ENCODE measurements around the gene RASGEF1C.

RASGEF1C gene

DNA sequence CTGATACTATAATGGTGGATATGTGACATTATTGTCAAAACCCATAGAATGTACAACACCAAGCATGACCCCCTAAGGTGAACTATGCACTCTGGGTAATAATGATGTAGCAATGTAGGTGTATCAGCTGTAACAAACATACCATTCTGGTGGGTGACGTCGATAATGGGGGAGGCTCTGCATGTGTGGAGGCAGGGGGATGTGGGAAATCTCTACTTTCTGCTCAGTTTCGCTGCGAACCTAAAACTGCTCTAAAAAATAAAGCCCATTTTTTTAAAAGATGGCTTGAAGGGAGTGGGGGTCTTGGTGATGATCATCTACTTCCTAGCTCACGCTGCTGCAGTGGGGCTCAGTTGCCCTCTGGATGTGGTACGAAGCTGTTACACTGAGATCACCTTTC lies 51.1 kb downstream of the RASGEF1C start:
- no peak for DNase-seq

DNA sequence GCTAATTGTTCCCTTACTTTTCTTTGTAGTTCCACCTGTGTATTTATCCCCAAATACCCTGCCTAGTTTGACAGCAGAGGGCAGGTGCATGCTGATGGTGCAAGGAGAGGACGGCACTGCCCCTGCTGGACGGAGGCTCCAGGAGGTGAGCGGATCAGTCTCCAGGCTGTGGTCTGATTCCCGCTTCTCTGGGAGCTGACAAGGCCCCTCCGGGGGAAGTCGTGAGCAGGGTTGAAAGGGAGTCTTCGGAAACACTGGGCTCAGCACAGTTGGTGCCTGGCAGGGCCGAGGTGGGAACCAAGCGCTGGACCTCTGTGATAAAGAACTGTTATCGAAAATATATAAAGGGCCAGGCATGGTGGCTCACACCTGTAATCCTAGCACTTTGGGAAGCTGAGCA lies 52.9 kb downstream of the RASGEF1C start:
- no peak for DNase-seq

DNA sequence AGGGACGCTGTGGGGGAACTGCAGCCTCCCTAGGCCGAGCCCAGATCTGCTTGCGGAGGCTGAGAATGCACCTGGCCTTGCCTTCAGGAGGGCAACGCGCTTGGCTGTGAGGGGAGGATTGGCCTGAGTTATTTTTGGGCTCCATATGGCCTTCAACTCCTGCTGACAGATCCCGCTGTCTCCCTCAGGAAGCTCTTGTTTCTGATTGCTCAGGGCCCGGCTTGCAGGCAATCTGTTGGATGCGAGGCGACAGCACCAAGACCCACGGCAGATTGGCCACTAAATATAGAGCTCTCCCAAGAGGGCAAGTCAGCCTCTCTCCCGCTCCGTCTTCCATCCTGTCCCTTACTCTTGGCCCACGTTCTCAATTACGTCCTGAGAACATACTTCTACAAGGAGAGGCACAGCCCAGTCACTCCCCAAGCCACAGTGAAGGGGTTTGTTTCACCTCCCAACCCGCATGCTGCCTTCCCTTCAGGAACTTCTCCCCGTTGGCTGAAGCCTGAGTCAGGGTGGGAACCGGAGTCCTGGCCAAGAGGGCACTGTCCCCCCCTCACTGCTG lies 53.6 kb downstream of the RASGEF1C start:
- DNase-seq: no peak

DNA sequence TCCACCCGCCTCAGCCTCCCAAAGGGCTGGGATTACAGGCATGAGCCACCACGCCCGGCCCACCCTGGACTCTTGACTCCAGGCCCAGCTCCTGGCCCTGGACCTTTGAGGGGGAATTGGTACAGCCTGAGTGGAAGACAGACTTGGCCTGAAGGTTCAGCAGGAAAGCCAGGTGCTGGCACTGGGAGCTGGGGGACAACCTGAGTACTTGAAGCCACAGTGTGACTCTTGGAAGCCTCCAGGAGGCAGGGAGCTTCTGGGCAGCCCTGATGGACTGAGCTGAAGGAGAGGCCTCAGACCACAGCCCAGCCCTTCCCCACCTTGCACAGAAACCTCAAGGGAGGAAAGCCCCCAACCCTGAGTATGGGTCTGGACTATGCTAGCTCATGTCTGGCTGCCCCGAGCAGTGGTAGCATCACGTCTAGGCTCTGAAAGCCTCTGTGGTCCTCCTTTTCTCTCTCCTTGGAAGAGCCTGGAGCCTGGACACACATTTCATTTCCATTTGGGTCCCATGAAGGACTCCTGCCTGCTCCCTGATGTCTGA lies 54.1 kb downstream of the RASGEF1C start:
- DNase-seq: no peak

DNA sequence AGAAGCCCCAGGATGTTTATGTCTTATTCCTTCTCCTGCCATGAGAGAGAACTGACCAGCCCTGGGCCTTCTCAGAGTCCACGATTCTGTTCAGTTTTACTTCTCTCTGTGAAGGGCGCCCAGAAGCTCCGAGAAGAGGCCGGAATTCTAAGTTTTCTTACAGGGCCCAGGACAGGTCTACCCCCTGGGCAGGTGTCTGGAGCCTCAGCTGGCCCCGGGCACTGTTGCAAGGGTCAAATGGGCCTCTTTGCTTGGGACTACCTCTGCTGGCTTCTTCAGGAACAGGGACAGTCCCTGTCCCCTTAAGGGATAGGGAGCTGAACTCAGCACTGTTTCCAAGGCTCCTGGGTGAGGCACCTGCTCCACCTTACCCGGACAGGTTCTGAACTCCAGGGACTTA lies 55.0 kb downstream of the RASGEF1C start:
- no peak for DNase-seq

DNA sequence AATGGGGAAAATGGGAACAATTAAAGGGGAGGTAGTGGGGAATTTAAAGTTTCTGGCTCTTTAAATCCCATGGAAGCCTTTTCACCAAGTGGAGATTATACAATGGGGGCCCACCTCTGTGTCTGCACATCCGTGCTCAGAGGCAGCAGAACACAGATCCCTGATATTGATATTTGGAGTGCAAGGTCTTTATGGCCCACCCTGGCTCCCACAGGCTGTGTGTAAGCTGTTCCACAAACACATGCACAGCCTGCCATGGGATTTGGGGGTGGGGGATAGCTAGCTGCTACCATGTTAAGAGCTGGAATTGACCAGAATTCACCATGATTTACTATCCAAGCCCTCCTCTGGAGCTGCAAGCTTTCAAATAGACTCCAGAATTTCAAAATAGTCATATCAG lies 55.9 kb downstream of the RASGEF1C start:
- DNase-seq: no peak

DNA sequence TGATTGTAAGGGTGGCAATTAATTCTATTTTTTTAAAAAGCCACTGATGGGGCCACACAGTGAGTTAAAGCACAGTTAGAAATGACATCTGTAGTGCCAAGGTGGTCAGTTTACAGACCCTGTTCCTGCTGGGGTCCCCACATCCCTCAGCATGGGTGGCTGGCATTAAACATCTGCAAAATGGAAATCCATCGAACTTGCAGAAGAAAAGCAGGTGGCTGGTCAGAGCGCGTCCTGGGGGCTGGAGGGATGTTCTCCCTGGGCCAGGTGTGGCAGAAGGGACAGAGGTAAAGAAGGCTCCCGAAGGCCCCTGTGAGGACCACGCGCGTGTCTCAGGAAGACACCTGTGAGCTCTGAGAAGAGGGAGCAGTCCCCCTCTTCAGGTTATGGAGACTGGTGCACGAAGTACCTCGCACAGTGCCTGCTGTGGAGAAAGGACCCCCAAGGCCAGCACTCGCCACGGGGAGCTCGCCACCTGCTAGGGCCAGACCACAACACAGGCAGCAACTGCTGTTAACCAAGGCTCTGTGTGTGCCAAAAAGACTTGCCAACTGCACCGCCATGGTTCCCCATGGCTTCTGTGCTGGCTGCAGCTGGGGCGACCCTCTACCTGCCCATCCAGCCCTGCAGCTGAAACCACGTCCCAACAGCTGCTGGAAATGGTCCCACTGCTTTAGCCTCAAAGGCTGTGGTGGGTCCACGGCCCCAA lies 65.2 kb downstream of the RASGEF1C start:
- DNase-seq: no peak

DNA sequence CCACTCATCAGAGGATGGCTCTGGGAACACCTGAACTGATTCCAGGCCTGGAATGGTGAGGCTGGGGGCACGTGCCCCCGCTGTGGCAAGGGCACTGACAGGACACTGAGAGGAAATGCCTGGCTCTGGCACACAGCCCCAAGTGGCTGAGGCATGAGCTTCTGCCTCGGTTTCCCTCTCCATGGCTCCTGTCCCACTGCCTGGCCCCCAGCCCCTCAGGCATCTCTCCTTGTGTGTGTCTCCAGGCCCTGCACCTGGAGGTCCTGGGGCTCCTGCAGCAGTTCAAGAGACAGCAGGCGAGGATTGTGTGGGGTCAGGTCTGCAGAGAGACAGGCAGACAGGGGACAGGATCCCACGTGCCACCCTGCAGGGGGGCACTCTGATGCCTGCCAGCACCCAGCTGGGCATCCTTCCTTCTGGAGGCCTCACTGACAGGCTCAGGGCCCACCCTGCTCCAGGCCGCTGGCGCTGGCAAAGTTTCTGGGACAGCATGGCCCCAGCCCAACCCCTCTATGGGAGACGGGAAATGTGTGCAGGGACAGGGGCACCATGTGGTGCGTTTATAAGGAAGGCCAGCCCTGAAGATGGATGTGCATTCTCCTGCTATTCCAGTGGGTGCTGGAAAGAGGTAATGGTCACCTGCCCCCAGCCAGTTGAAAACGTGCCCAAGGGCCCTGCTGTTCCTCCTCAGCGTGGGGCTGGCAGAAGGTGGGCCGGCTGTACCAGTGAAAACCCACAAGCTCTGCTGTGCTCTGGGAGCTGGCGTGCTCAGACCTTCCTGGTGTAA lies 66.0 kb downstream of the RASGEF1C start:
- DNase-seq: no peak

DNA sequence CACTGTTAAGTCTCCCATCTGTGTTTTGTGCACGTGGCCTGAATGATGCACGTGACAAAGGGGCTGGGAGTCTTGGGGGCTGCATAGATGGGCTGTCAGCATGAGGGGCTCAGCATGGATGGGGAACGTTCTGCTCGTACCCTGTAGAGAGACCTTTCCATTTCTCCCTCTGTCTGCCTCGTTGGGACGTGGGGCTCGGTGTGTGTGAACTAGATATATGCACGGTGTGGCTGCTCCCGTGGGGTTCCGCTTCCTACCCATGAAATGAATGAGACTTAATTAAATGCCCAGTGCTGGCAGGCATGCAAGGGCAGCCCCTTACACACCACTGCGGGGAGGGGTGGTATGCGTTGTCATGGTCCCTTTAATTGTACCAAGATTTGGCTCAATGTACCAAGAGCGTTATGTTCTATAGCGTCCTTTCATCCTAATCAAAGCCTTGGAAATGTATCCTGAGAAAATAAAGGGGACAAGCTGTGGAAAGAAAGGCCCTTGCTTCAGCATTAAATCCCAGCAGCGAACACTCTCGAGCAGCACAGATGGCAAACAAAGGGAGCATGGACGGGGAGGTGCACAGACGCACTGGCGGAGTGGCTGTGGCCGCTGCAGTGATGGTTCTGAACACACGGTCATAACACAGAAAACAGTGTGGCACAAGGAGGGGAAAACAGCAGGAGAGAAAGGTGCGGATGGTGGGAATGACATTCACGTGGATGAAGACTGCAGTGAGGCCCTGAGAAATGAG lies 66.8 kb downstream of the RASGEF1C start:
- no peak for DNase-seq

DNA sequence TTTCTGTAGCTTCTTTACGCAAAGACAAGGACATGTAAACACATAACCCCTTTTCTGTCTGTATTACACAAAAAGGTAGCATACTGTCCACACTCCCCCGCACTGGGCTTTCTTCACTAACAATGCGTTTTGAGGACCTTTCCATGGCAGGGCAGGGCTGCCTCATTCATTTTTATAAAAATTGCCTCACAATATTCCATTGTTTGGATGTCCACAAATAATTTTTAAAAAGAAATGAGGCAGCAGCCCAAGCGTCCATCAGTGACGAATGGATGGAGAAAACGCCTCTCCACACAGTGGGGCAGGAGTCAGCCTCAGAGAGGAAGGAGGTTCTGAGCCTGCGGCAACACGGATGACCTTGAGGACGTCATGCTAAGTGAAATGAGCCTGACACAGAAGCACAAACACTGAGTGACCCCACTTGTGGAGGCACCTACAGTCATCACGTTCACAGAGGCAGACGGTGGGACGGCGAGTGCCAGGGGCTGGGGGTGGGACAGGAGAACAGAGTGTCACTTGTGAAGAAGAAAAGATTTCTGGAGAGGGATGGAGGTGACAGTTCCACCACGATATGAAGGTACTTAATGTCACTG lies 67.8 kb downstream of the RASGEF1C start:
- DNase-seq: no peak

DNA sequence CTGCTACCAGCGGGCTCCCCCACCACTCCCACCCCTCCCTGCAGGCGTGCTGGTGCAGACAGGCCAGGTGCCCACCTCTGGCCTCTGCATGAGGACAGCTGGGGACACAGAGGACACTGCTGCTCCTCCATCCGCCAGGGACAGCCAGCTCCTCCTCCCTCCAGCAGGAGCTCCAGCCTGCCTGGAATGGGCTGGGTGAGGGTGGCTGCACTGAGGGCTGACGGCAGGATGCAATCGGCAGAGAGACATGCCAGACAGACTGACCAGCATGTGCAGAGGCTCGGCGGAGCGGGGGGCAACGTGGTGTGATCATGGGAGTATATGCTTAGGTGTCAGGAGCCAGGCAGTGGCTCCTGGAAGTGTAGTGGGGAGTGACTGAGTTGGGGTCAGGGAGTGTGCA lies 68.4 kb downstream of the RASGEF1C start:
- DNase-seq: no peak

DNA sequence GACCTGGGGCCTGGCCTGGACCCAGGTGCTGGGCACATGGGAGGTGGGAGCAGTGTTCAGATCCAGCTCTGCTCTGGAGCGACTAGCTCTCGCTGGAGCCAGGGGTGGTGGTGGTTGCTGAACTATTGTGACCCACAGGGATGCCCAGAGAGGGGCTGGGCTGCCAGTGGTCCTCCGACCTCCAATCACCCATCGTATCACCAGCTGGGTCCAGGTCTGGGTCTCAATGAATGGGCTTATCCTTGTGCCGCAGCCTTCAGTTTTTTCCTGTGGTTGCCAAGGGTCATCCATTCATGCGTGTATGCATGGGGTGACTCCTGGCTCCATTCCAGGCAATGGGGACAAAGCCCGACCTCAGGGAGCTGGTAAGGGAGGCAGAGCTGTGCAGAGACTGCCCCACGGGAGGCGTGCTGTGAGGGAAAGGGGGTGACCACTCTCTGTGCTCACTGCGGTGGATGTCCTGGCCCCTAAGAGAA lies 68.9 kb downstream of the RASGEF1C start:
- DNase-seq: no peak

DNA sequence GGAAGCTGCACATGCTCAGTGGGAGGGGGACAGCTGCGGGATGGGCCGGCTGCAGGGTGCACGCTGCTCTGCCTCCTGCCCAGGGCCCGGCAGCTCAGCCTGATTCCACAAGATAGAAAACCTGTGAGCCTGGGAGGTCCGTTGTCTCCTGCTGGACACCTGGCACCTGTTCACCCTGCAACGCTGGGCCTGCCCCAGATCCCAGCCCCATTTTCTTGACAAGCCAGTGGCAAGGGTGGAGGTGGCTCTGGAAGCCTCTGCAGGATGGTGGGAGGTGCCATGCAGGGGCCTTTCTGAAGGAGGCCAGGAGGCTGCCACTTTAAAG lies 69.3 kb downstream of the RASGEF1C start:
- no peak for DNase-seq

DNA sequence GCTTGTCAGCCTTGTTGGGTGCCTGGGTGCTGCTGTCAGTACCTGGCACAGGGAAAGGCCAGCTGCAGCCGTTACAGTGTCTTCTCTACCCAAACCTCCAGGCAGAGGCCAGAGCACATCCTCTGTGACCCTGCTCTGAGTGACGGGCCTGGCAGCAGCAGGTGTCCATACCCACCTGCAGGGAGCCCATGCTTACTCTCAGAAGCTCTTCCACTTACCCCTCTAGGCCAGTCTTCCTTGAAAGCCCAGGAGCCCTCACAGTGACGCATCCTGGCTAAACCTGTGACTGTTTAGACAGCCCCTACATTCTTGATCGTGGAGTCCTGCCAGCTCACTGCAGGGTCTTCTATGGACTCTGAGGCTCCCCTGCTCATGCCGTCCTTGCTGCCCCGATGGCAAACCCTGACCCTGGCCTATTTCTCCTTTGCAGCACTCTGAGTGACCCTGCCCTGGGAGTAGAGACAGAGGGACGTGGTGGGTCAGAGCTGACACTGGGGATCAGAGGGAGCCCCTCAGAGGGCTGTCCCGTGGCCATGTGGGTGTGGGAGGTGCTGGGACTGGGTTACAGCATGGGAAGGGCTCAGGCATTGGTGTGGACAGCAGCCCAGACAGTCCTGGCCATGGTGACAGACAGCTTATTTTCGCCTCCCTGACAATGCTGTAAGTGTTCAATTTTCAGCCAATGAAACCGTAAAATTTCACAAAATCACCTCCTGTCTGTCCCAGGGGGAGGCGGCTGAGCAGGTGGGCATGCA lies 69.9 kb downstream of the RASGEF1C start:
- no peak for DNase-seq

DNA sequence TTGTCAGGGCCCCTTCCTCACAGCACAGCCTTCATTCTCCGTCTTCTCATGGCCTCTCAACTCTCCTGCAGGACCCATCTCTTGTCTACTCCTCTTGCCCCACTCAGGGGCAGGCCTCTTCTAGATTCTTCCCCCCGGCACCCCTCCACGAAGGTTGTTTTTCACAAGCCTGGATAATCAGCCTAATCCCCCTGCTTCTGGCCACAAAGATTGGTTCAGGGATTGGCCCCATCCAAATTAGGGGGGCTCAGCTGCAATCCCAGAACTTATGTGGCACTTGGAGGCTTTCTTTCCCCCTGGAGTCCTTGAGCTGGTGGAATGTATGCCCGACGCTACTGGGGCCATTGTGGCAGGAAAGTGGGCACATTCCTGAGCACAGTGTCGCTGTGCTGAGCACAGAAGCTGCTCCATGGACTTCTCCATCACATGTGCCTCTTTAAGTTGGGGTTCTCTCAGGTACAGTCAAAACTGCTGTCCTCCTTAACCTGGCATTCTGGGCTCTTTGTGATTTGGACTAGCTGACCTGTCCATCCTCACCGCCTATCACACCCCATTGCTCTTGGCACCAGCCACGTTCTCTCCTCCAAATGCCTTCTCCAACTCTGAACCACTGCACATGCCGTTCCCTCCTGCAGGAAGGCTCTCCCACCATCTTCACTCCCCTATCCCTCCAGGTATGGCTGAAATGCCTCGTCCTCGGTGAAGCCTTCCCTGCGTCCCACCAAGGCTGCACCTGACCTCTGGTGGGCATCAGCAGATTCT lies 70.6 kb downstream of the RASGEF1C start:
- DNase-seq: no peak

DNA sequence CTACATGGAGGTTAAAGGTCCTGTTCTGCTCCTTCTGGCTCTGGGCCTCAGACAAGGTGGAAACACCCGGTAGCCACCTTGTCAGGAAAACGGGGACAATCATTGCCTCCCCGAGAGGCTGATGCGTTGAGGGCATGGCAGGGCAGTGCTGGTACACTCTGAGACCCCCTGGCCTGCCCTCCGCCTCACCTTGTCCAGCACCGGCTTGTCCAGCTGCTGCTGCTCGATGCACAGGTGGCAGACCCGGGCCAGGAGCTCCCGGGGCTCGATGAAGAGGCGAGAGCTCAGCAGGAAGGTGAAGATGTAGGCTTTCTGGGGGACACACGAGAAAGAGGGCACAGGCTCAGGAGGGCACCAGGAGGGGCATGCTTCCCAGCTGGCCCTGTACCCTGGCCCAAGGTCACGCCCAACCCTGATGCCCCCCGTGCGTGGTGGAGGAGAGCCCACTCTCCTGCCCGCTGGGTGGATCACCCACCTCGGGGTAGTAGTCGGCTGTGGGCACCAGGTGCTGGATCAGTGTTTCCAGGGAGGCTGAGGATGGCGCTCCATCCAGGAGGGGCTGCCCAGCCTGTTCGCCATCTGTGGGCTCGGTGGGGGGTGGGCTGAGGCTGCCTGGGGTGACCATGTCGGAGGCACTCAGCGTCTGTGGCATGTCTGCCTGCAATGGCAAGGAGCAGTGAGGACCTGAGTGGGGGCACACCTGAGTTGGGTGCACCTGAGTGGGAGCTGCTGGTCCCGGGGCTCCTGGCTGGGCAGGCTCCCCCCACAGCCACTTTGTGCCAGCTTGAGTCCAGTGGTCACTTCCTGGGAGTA lies 71.4 kb downstream of the RASGEF1C start:
- no peak for DNase-seq

DNA sequence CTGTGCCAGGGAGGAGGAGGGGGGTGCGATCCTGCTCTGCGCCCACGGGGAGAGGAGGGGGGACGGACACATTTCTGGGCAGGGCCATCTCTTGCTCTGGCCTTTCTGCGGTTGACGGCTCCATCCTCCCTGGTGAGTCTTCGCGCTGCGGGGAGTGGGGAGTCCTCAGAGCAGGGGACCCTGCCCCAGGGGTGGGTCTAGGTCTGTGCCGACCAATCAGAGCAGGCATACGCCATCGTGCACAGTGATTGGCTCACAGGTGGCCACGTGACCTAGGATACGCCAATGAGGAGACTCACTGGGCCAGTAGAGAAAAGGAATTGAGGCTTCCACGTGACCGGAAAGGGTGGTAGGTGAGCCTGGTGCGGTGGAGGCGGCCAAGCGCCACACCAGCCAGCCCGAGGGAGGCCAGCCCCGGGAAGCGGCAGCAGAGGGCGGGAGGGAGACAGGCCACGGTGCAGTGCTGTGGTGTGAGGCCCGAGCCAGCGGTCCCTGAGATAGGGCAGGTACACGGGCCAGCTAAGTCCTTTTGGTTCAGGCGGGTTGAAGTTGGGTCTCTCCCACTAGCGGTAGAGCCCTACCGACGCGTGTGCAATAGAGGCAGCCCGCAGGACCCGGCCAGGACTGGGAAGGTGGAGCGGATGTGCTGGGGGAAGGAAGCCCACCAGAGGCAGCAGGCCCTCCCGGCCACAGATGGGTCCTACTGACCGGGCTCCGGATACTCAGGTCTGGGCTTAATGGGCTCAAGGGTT lies 72.2 kb downstream of the RASGEF1C start:
- no peak for DNase-seq

DNA sequence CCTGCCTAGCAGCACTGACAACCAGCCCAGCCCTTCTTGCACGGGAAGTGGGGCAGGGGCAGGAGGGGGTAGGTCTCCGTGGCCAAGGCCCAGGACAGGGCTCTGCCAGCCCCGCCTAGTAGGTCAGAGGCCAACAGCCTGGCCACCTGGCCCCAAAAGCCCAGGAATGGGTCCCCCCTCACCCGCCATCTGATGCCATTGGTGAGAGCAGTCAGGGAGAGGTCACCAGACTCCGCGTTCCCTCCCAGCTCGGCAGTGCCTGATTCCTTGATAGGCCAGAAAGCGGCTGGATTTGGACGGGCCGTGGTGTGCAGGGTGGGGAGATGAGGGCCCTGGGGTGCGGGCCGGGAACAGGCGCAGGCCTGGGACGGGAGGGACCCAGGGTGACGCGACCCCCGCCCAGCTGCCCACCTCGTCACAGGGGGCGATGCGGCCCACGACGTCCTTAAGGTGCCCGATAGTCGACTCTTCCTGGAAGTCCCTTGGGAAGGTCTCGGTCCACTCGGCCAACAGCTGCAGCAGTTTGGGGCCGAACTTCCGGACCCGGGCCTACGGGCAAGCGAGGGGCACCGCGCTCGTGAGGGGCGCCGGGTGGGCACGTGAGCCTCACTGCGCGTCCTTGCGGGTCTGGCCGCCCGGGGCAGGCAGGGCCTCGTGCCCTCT lies 72.9 kb downstream of the RASGEF1C start:
- no peak for DNase-seq
